K562 (cell line): ENCODE data around the gene ZNF335. TPM values are rescaled to one million over a fixed set of nuclear protein-coding genes. Genes with fewer than 3 reads are reported as not detected.

Experiments used
- CBX3 ChIP-seq, 2 experiments: IDR thresholded peaks; 1 replicate in 1 of 2; 2 replicates in 1 of 2; pipeline ENCODE4 v1.6.1; 2012; ENCODE audit warnings: inconsistent platforms in 2 of 2, low read length in 2 of 2, borderline replicate concordance in 1 of 2, control low read depth in 1 of 2
- CSDE1 ChIP-seq, 2 experiments: fragments of 450-650 bp; IDR thresholded peaks; 2 replicates each; pipeline ENCODE4 v1.6.1; 2016; ENCODE audit warnings: mild to moderate bottlenecking in 1 of 2
- FOXJ3 ChIP-seq: sonication (generic); formaldehyde crosslinking; IDR thresholded peaks from 2 replicates; pipeline ENCODE4 v1.4.0; 2020; ENCODE audit warnings: mild to moderate bottlenecking, missing genetic modification reagents
- JUN ChIP-seq, 2 experiments: sonication (generic) in 1 of 2; formaldehyde crosslinking in 1 of 2; IDR thresholded peaks; 2 replicates each; pipeline versions ENCODE4 v1.6.1 to v1.8.0; 2012 to 2022; ENCODE audit warnings: borderline replicate concordance in 2 of 2, mild to moderate bottlenecking in 2 of 2, improper control_type of control experiment in 1 of 2, low read depth in 1 of 2, low read length in 1 of 2, missing genetic modification reagents in 1 of 2
- NELFE ChIP-seq: IDR thresholded peaks from 2 replicates; pipeline ENCODE4 v1.6.1; 2011; ENCODE audit warnings: mild to moderate bottlenecking; ENCODE audit not compliant: insufficient read depth, insufficient read length
- NR0B1 ChIP-seq: fragments of 450-650 bp; IDR thresholded peaks from one replicate; pipeline ENCODE4 v1.6.1; 2018; ENCODE audit warnings: mild to moderate bottlenecking, moderate library complexity; ENCODE audit not compliant: partially characterized antibody
- PURB ChIP-seq: sonication (generic); formaldehyde crosslinking; IDR thresholded peaks from 2 replicates; pipeline ENCODE4 v1.9.0; 2021; ENCODE audit warnings: low read depth, mild to moderate bottlenecking, missing genetic modification reagents
- RAD51 ChIP-seq: fragments of 450-650 bp; IDR thresholded peaks from 2 replicates; pipeline ENCODE4 v1.7.1; 2016; ENCODE audit warnings: low read depth, mild to moderate bottlenecking, borderline replicate concordance
- SMAD4 ChIP-seq: fragments of 250-450 bp; sonication (Bioruptor Pico); conservative IDR thresholded peaks from 2 replicates; pipeline ENCODE4 v1.8.0; 2021; ENCODE audit warnings: inconsistent platforms, mild to moderate bottlenecking, moderate library complexity
- TEAD4 ChIP-seq, 2 experiments: sonication (generic) in 1 of 2; formaldehyde crosslinking in 1 of 2; IDR thresholded peaks; 2 replicates each; pipeline versions ENCODE4 v1.6.1 to v1.8.0; 2012 to 2022; ENCODE audit warnings: borderline replicate concordance in 1 of 2, inconsistent platforms in 1 of 2, low read length in 1 of 2, mild to moderate bottlenecking in 1 of 2, missing genetic modification reagents in 1 of 2
- TOE1 ChIP-seq, 2 experiments: fragments of 450-650 bp in 1 of 2; sonication (generic) in 1 of 2; formaldehyde crosslinking in 1 of 2; IDR thresholded peaks; 2 replicates each; pipeline versions ENCODE4 v1.7.1 to v1.8.0; 2016 to 2022; ENCODE audit warnings: borderline replicate concordance in 2 of 2, mild to moderate bottlenecking in 2 of 2, antibody characterized with exemption in 1 of 2, inconsistent platforms in 1 of 2, low read depth in 1 of 2, missing genetic modification reagents in 1 of 2, moderate library complexity in 1 of 2
- ZFX ChIP-seq: sonication (generic); formaldehyde crosslinking; IDR thresholded peaks from 2 replicates; pipeline ENCODE4 v1.8.0; 2022; ENCODE audit warnings: mild to moderate bottlenecking, missing genetic modification reagents, moderate library complexity
- ZNF316 ChIP-seq: fragments of 450-650 bp; IDR thresholded peaks from 2 replicates; pipeline ENCODE4 v1.6.1; 2016
- polyA plus RNA-seq, 8 experiments: library from polyadenylated mRNA; depleted of rRNA in 4 of 8; stranded (reverse) in 5 of 8; unstranded in 3 of 8; fragments of >200 nt; fragmentation: Nextera tagmentation in 2 of 8; fragmentation: Illumina TruSeq in 1 of 8; extraction: Ambion mirVana in 2 of 8; extraction: Trizol in 1 of 8; gene quantifications; 2 replicates each; pipeline versions ENCODE4 v1.2.1 to v1.2.3, GENCODE V29; 2011 to 2014; ENCODE audit warnings: inconsistent platforms in 1 of 8, missing spikeins in 1 of 8
- total RNA-seq, 7 experiments: library from RNA; depleted of rRNA in 6 of 7; stranded (reverse); fragments of >200 nt in 6 of 7; fragmentation: Illumina TruSeq in 2 of 7; extraction: Trizol in 2 of 7; gene quantifications; 2 replicates each; pipeline versions ENCODE4 v1.2.1 to v1.2.3, GENCODE V29; 2011 to 2021; ENCODE audit warnings: low replicate concordance in 1 of 7
- TF ChIP-seq, protein P1 (sequence below), 2 experiments: fragments of 450-650 bp; formaldehyde crosslinking in 1 of 2; IDR thresholded peaks; 2 replicates each; pipeline versions ENCODE4 v1.4.0 to v1.6.1; 2014 to 2020; ENCODE audit warnings: mild to moderate bottlenecking in 2 of 2, borderline replicate concordance in 1 of 2, low read depth in 1 of 2
- TF ChIP-seq, protein P2 (sequence below), 2 experiments: fragments of 450-650 bp; conservative IDR thresholded peaks; 2 replicates each; pipeline ENCODE4 v1.6.1; 2017; ENCODE audit warnings: mild to moderate bottlenecking in 2 of 2, moderate library complexity in 2 of 2

ZNF335 gene
- total and polyA plus RNA-seq, 9 of the 15 experiments (the other 6 are each of a cell fraction or from before 2014, with no cell fraction given), result 0.39 to 16.0 (median 7.6) TPM

- TF ChIP-seq, protein P1, sequence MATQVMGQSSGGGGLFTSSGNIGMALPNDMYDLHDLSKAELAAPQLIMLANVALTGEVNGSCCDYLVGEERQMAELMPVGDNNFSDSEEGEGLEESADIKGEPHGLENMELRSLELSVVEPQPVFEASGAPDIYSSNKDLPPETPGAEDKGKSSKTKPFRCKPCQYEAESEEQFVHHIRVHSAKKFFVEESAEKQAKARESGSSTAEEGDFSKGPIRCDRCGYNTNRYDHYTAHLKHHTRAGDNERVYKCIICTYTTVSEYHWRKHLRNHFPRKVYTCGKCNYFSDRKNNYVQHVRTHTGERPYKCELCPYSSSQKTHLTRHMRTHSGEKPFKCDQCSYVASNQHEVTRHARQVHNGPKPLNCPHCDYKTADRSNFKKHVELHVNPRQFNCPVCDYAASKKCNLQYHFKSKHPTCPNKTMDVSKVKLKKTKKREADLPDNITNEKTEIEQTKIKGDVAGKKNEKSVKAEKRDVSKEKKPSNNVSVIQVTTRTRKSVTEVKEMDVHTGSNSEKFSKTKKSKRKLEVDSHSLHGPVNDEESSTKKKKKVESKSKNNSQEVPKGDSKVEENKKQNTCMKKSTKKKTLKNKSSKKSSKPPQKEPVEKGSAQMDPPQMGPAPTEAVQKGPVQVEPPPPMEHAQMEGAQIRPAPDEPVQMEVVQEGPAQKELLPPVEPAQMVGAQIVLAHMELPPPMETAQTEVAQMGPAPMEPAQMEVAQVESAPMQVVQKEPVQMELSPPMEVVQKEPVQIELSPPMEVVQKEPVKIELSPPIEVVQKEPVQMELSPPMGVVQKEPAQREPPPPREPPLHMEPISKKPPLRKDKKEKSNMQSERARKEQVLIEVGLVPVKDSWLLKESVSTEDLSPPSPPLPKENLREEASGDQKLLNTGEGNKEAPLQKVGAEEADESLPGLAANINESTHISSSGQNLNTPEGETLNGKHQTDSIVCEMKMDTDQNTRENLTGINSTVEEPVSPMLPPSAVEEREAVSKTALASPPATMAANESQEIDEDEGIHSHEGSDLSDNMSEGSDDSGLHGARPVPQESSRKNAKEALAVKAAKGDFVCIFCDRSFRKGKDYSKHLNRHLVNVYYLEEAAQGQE (IDR thresholded peaks at IDR 0.05; ENCODE audit: borderline replicate concordance), result peak; percentile 32; the same call in 1 of the 2 replicates
- TF ChIP-seq, protein P1 (CRISPR knock-in tag; IDR thresholded peaks at IDR 0.05; ENCODE audit: low read depth), result no peak
- TF ChIP-seq FOXJ3 (CRISPR knock-in tag) (no peak), TOE1 (IDR thresholded peaks at IDR 0.05; ENCODE audit: borderline replicate concordance) (peak; percentile 67), TOE1 (CRISPR knock-in tag; IDR thresholded peaks at IDR 0.05; ENCODE audit: borderline replicate concordance, low read depth) (no peak), ZNF316 (peak; percentile 50), PURB (CRISPR knock-in tag) (no peak), ZFX (CRISPR knock-in tag) (no peak), NELFE (no peak), CBX3 (IDR thresholded peaks at IDR 0.05; ENCODE audit: borderline replicate concordance in 1 of 2, low read length in 2 of 2) (peak in 1 of 2 experiments; percentile 47; a peak in 1 of 3 replicates), TEAD4 (IDR thresholded peaks at IDR 0.05; ENCODE audit: low read length) (peak; percentile 23; the same call in 1 of the 2 replicates), TEAD4 (CRISPR knock-in tag; IDR thresholded peaks at IDR 0.05; ENCODE audit: borderline replicate concordance) (no peak), NR0B1 (no peak), RAD51 (peak; percentile 81), CSDE1 (IDR thresholded peaks at IDR 0.05) (no peak), JUN (IDR thresholded peaks at IDR 0.05; ENCODE audit: borderline replicate concordance, low read depth, low read length) (0 out of 2 replicates have a peak, but pooled peaks have one; percentile 23), JUN (CRISPR knock-in tag; IDR thresholded peaks at IDR 0.05; ENCODE audit: borderline replicate concordance) (no peak), SMAD4 (CRISPR knock-in tag) (peak; percentile 54)
- TF ChIP-seq, protein P2, sequence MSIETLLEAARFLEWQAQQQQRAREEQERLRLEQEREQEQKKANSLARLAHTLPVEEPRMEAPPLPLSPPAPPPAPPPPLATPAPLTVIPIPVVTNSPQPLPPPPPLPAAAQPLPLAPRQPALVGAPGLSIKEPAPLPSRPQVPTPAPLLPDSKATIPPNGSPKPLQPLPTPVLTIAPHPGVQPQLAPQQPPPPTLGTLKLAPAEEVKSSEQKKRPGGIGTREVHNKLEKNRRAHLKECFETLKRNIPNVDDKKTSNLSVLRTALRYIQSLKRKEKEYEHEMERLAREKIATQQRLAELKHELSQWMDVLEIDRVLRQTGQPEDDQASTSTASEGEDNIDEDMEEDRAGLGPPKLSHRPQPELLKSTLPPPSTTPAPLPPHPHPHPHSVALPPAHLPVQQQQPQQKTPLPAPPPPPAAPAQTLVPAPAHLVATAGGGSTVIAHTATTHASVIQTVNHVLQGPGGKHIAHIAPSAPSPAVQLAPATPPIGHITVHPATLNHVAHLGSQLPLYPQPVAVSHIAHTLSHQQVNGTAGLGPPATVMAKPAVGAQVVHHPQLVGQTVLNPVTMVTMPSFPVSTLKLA (conservative IDR thresholded peaks at IDR 0.05), result peak in 1 of 2 experiments; percentile 67; a peak in 2 of 4 replicates
These were observed 11.3 kb upstream of the ZNF335 start (continued) for GRCh38 chr20:45983279-45983743.
